HG03469 (cell line): ENCODE results near the gene TTC38.
A peak's percentile ranks its signal among the peaks of the same experiment; 100 is the strongest.
"Not testable (repeated sequence)": the region's sequence is repeated elsewhere in the genome, so short reads cannot be mapped to it uniquely, and the experiment has no call there.

ENCODE experiments used
- ATAC-seq: cut with Tn5 transposase; IDR thresholded peaks from one replicate; pipeline ENCODE4 v1.9.1; 2021; ENCODE audit warnings: mild to moderate bottlenecking, moderate library complexity, moderate number of reproducible peaks; ENCODE audit not compliant: unreplicated experiment

The TTC38 gene

DNA sequence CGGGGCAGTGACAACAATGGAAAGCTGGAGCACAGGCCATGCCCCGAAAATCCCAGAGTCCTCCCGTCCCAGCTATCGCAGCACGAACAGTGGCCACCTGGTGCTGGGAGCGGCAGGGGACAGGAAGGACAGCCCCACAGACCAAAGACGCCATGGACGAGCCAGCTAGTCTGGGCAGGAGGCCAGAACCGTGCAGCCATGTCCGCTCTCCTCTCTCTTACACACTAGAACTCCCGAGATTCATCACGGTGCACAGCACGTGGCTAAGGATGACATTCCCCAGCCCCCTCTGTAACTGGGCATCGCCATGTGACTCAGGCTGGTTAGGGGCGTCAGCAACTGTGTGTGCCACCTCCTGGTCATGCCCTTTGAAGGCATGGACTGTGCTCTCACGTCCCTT is 22.3 kb upstream of the TTC38 start:
- ATAC-seq = no peak

DNA sequence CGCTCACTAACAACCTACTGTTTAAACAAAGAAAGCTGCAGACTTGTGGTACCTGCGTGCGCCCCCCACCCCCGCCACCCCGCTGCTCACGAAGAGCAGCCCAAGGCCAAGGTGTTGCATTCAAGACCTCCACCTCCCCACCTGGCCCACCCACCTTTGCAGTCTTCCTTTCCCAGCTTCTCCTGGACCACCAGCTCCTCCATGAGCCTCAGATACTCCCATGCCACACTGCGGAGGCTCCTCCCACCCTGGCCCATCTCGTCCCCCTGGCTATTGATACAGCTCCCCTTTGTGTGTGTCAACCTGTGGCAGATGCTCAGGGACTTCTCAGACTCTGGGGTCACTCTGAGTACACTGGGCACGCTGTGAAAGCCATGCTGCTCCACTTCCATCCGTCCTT is 21.6 kb upstream of the TTC38 start:
- no peak for ATAC-seq

DNA sequence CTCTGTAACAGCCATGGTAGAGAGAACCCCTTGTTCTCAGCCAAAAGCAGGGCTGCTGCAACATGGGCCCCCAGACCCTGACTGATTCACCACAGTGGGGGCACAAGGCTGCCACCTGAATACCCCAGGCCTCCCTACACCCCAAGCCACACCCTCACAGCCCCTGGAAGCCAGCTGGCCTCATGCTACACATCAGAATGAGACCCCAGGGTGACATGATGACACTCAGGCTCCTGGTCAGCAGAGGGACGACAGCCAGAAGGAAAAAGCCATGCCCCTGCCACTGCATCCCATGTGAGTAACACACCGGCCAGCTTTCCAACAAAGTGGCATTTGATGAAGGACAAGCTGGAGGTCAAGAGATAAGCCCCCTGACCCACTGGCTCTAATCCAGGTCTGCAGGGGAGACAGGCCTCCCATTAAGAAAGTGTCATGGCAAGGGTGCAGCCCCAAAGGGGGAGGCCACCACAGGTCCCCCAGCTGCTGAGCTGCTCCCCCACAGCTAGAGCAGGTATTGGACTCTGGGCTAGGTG is 20.3 kb upstream of the TTC38 start:
- no peak for ATAC-seq

DNA sequence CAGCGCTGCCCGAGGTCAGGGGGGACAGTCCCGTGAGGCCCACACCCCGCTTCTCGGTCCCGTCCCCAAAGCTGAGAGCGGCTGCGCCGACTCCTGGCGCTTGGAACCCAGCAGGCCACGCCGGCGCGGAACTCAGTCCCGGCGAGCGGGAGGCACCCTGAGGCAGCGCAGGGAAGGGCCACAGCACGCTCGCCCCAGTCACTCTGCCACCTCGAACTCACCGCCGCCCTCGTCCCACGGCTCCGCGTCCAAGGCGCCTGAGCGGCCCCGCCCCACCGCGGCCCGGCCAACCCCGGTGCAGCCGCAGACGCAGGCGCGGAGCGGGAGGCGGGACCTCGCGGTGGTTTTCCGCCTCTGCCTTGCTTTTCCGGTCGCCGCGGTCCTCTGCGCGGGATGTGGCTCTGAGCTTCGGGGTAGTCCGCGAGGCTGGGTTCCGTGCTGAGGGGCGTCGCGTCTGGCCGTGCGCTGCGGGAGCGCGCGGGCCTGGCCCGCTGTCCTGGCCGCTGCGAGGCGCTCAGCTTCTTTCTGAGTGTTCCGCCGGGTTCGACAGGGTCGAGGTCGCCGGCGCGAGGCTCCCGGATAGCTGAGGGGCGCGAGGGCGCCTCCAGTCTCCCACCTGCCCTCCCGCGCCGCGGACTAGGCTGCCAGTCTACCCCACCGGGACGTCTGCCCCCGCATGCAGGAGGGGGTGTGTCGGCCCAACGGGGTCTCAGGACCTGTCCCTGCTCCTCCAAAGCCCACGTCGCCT is 17.6 kb upstream of the TTC38 start, which contains the start of gene CDPF1:
Gene CDPF1 (minus strand): TSS at position 259 of the 748 bp plus-strand sequence. CDS start 2,009 bp downstream, outside the sequence.
- peak; percentile 64 for ATAC-seq

DNA sequence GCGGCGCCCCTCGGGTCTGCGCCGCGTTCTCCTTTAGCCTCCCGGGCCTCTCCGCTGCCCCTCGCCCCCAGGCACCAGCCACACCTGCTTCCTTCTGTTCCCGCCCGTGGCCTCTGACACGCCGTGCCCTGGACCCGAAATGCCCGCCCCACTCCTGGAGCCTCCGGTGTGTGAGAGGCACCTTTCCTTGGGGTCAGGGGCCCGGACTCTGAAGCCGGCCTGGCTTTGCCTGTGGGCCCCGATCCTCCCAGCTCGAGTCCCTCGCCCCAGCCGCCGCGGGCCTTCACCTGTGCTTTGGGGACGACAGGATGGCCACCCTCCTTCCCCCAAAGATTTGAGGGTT is 17.1 kb upstream of the TTC38 start:
- ATAC-seq = no peak

DNA sequence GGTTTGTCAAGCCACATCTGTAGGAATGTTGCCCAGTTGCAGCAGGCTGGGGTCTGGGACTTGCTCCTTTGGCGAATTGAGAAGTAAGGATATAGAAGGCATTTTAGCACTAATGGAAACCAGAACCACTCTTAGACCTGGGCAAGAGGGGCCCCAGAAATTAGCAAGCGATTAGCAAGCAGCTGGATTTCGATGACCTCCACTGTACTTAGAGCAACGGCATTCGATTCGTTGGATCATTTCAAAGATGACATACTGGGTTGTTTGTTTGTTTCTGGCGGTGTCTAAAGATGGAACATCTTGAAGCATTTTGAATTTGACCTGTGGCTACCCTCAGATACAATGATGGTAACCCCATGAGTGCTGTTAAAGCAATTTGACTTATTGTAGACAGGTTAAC is 16.5 kb upstream of the TTC38 start:
- ATAC-seq = no peak

DNA sequence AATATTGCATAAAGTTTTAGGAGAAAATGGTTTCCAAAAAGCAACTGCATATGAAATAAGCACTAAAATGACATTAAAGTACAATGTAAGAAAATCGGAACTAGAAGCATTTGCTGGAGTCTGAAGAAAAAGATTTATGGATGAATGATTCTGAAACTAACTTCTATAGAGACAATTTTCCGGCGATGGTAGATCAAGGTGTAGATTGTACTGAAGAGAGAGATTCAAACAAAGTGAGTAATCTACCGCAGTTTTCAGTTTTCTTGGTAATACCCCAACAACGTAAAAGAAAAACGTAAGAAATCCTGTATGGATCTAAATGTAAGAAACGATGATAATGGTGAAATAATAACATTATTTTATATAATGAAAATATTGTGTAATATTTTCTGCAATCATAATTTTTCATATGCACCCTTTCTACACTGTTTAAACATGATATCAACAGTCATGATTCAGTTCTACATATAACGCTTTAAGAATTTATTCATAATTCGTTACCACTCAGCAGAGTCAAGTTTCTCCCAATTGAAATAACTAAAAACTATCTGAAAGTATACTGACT is 15.9 kb upstream of the TTC38 start:
- no peak for ATAC-seq

DNA sequence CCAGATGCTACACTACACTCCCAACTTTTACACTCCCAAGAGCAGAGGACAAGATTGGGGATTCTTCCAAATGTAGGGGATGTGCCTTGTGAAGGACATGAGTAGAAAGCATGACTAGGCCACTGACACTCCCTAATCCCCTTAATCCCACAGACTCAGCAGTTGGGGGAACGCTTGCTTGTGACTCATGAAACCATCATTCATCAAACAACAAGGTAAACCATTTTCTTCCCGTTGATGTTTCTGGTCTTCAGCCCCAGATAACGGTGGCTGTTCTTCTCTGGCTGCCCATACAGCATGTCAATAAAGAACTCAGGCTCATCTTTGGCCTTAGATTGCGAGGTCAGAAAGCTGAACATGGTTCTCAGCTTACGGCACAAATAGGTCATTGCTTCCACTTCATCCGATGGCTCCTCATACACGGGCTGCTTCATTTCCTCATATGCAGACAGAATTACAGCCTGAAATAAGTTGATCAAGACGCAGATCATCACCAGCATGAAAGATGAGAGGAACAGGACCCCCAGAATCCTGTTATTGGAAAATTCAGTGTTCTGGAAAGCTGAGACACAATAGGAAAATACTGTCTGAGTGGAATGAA is 11.3 kb upstream of the TTC38 start:
- ATAC-seq = no peak

DNA sequence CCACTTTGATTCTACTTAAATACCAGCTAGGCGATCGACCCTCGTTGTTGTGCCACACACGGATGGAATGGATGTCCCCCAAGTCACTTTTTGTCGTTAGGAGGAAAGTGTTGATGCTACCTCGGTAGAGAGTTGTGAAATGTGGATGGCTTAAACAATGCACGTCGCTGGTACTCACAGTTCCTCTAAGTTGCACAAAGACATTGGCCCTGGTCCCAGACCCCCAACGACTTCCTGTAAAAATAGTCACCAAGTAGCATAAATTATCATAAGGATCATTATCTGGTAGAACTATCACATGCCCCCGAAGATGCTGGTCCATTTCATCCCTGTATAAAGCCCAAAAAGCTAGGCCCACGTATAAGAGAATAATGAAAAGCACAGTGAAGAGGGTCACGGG is 8.4 kb upstream of the TTC38 start:
- no peak for ATAC-seq

DNA sequence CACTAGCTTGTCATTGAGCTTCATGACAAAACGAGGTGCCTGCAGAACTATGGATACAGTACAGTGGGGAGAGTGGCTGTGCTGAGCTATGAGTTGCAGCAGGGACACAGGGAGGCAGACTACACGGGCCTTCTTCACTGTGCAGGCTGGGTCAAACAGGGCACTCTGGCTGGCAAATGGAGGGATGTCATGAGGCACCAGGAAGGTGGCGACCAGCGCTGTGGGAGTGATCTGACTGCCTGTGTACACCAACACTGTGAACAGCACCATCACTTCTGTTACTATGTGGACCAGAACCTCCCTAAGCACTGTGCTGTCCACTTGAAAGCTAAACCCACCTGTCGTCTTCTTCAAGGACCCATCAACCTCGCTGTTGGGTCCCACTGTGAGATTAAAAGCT is 7.8 kb upstream of the TTC38 start:
- ATAC-seq = no peak

DNA sequence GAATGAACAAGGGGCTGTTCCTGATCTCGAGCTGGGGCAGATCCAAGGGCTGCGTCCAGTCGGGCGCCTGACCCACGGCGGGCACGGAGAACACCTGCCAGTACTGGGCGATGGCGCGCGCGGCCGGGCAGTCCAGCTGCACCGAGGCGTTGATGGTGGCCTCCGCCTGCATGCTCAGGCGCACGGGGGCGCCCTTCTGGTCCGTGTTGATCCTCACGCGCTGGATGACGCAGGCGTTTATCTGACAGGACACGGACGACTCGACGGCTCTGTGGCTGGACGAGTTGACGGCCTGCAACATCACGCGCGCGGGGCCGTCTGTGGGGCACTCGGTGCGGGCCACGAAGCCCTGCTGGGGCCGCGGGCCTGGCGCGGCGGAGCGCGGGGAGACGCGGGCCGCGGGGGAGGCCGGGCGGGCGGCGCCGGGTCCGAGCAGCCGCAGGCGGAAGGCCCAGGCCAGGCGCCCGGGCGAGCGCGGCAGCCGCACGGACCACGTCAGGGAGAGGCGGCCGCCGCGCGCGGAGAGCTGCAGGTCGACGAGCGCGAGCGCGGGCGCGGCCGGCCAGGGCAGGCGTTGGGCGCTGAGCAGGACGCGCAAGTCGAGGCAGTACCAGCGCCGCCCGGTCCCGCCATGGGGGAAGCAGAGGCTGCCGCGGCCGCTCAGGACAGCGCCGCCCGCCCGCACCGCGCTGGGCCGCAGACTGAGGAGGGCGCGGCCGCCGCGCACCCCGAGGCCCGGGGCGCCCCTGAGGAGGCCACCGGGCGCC is 5.2 kb upstream of the TTC38 start:
- no peak for ATAC-seq

DNA sequence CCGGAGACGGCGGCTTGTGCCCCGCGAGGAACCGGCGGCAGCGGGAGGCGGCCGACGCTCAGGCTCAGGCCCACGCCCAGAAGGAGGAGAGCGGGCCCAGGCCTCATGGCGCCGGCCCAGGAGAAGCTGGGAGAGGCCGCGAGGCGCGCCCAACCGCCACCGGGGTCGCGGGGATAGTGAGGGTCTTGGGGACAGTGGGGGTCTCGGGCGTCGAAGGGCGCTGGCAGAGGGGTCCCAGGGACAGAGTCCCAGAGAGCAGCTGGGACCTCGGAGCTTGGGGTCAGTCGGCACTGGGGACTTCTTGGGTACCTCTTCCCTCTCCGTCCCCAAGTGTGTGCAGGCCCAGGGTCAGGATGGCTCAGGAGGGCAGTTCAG is 4.6 kb upstream of the TTC38 start, which contains the start of gene PKDREJ:
Gene PKDREJ (minus strand): TSS at position 128 of the 375 bp plus-strand sequence. CDS start 21 bp downstream, at position 107.
- no peak for ATAC-seq

DNA sequence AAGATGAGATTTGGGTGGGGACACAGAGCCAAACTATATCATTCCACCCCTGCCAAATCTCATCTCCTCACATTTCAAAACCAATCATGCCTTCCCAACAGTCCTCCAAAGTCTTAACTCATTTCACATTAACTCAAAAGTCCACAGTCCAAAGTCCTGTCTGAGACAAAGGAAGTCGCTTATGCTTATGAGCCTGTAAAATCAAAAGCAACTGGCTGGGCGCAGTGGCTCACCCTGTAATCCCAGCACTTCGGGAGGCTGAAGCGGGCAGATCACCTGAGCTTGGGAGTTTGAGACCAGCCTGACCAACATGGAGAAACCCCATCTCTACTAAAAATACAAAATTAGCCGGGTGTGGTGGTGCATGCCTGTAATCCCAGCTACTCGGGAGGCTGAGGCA is 3.3 kb upstream of the TTC38 start:
- not testable (repeated sequence) for ATAC-seq

DNA sequence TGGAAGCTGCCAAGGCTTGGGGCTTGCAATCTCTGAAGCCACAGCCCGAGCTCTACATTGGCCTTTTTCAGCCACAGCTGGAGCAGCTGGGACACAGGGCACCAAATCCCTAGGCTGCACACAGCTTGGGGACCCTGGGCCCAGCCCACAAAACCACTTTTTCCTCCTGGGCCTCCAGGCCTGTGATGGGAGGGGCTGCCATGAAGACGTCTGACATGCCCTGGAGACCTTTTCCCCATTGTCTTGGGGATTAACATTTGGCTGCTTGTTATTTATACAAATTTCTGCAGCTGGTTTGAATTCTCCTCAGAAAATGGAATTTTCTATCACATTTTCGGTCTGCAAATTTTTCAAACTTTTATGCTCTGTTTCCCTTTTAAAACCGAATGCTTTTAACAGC is 2.2 kb upstream of the TTC38 start:
- not testable (repeated sequence) for ATAC-seq

DNA sequence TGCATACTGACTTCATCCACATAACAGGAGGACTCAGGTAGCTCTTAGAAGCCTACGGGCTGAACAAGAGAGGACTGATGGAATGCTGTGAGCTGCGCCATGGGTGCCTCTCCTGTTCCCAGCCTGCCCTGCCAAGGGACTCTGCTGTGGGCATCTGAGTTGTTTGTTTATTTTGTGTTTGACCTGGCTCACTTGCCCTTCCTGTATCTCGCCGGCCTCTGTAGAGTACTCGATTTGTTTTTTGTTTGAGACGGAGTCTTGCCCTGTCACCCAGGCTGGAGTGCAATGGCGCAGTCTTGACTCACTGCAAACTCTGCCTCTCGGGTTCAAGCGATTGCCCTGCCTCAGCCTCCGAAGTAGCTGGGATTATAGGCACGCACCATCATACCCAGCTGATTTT is 1.8 kb downstream of the TTC38 start:
- no peak for ATAC-seq

DNA sequence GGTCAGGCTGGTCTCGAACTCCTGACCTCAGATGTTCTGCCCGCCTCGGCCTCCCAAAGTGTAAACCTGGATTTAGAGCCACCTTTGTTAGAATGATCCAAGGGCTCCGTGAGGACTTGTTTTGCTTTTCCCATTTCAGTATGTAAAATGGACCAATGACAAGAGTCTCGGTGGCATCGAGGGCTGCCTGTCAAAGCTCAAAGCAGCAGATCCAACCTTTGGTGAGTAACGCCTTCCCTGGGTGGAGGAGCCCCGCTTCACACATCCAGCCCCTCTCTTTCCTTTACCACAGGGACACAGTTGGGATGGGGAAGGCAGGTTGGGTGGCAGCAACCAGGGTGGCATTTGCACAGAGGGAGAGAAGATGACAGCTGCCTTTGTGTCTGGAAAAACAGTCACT is 4.4 kb downstream of the TTC38 start:
- no peak for ATAC-seq

DNA sequence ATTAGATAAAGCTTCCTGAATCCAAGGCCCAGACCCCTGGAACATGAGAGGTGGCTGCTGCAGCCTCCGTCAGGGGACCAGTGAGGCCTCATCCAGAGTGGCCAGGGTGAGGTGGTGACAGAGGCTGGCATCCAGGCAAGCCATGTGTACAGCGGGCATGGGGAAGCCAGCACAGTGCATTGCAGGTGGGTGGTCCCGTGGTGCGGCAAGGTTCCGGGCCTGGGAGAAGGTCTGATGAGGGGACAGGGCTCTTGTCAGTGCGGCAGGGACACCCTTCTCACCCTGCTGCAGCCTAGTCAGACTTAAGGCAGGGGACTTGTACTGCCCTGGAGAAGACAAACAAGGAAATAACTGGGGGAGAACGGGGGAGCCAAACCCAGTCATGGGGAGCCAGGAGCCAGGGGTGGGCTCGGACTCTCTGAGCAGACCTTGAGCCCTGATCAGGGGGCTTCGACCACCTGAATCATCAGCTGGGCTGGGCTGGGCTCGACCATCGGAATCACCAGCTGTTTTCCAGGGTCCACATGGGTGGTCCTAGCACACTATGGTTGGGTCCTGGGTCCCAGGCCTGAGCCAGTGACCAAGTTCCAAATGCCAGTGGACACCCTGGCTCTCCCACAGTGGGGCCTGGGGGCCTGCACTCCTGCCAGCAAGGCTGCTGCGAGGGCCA is 5.1 kb downstream of the TTC38 start:
- ATAC-seq = no peak

DNA sequence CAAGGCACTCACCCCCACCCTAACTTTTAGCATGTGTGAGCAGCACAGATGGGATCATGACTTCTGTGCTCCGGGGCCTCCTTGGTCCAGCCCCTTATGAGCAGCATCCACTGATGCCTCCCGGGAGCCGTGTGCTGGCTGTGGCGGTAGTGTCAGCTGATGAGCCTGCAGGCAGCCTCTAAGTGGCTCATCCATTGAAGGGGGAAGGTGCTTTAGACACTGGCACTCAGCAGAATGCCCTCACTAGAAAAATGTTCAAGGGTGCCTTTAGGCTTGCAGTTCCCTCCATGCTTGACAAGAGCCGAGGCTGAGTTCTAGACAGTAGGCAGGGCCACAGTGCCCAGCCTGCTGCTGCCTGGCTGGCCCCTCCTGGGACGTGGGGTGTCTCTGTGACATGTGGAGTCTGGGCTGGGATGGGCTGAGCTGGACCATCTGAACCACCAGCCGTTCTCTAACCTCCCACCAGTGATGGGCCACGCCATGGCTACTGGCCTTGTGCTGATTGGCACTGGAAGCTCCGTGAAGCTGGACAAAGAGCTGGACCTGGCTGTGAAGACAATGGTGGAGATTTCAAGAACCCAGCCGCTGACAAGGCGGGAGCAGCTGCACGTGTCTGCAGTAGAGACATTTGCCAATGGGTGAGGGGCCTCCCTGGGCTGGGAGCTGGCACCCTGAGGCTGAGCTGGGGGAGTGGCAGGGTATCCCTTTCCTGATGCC is 5.8 kb downstream of the TTC38 start:
- ATAC-seq = no peak

DNA sequence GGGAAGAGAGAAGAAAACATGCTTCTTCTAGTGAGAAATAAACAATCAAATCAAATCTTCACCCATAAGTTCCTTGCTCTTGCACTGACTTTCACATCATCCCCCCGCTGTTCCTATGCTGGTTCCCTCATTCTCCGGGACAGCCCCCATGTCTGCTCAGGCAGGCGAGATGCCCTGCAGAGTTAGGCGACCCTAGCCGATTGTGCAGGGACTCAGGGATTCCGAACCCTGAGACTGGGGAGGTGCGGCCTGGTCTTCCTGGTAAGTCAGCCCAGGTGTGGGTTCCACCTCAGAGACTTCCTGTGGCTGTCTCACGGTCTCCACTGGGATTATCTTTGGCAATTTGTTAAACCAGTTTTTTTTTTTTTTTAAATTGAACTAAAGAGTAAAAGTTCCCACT is 6.6 kb downstream of the TTC38 start:
- no peak for ATAC-seq

DNA sequence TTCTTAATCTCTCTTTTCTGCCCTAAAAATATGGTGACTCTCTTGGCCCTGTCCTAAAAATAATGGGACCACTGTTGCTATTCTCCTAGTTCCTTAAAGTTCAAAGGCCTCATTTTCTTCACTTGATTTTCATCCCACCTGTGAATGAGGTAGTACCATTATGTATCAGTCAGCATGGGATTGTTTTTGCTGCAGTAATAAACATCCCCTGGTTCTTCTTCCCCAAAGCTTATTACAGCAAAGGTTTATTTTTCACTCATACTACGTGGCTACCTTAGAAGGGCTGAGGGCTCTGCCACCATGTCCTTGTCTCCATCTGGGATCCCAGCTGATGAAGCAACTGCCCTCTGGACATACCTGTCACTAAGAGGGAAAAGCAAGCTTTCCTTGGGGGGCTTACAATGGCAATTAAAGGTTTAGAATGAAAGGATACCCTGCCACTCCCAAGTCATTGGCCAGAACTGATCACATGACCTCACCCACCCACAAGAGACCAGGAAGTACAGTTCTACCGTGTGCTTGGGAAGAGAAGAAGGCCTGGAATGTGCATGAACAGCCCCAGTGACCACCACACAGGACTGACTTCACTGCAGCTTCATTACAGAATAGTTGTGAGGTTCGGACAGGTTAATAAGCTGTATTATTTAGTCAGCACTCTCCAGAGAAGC is 7.8 kb downstream of the TTC38 start:
- no peak for ATAC-seq
